GM13977 (cell line): ENCODE results near the gene M1AP.

Source experiments
- DNase-seq: peaks from one replicate; pipeline ENCODE4 v3.0.0; 2012; ENCODE audit warnings: low spot score
- CTCF ChIP-seq: IDR thresholded peaks from 2 replicates; pipeline ENCODE4 v1.5.1; 2012; ENCODE audit warnings: mild to moderate bottlenecking, control low read depth; ENCODE audit not compliant: insufficient read depth; ENCODE audit errors: extremely low read depth, missing control alignments
- in situ Hi-C: fragments of 300-500 bp; cut with MboI; formaldehyde crosslinking; loops from one replicate; pipeline ENCODE4 v1.12.0; 2022; ENCODE audit warnings: low sequenced_read_pairs, low pct_unique_long_range_greater_than_20kb, mixed read lengths, inconsistent platforms; ENCODE audit not compliant: unreplicated experiment

Gene M1AP

GRCh38 chr2:74603282-74604000 is 44.7 kb downstream of the M1AP start:
- no peak for TF ChIP-seq CTCF
- no peak for DNase-seq
- in situ Hi-C loops: no loop called here

- no peak for DNase-seq
- in situ Hi-C loops: no loop called here
- no peak for TF ChIP-seq CTCF
These were observed 45.4 kb downstream of the M1AP start for GRCh38 chr2:74602586-74603281.

DNA sequence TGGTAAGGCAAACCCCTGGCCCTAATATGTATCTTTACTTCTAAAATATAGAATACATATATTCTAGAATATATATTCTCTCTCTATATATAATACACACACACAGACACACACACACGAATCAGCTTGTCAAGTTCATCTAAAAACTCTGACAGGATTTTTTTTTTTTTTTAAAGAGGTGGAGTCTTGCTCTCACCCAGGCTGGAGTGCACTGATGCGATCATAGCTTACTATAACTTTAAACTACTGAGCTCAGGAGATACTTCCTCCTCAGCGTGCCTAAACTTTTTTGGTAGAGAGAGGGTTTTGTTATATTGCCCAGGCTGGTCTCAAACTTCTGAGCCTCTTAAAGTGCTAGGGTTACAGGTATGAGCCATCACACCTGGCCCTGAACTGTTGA is 48.5 kb downstream of the M1AP start:
- DNase-seq: no peak
- TF ChIP-seq CTCF: no peak
- in situ Hi-C loops: loop anchor here (25.0 kb wide), 1 partner anchor 112 kb away; the partner anchor contains the start of genes CCDC142, LBX2 and TTC31

GRCh38 chr2:74597410-74597809 is 50.7 kb downstream of the M1AP start:
- no peak for TF ChIP-seq CTCF
- no peak for DNase-seq
- in situ Hi-C loops: loop anchor here (25.0 kb wide), 1 partner anchor 110 kb away; the partner anchor contains the start of genes CCDC142, LBX2 and TTC31

DNA sequence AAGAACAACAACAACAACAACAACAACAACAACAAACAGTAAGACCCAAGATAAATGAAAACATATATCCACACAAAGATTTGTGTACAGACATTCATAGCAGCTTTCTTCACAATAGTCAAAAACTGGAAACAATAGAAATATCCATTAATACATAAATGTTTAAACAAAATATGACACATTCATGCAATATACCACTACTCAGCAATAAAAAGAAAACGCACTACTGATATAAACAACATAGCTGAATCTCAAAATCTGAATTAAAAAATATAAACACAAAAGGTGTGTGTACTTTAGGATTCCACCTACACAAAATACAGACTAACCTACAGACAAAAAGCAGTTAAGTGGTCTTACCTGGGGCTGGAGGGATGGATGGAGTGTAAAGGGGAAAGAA is 51.5 kb downstream of the M1AP start:
- no peak for DNase-seq
- in situ Hi-C loops: loop anchor here (25.0 kb wide), 1 partner anchor 109 kb away; the partner anchor contains the start of genes CCDC142, LBX2 and TTC31
- TF ChIP-seq CTCF: no peak

DNA sequence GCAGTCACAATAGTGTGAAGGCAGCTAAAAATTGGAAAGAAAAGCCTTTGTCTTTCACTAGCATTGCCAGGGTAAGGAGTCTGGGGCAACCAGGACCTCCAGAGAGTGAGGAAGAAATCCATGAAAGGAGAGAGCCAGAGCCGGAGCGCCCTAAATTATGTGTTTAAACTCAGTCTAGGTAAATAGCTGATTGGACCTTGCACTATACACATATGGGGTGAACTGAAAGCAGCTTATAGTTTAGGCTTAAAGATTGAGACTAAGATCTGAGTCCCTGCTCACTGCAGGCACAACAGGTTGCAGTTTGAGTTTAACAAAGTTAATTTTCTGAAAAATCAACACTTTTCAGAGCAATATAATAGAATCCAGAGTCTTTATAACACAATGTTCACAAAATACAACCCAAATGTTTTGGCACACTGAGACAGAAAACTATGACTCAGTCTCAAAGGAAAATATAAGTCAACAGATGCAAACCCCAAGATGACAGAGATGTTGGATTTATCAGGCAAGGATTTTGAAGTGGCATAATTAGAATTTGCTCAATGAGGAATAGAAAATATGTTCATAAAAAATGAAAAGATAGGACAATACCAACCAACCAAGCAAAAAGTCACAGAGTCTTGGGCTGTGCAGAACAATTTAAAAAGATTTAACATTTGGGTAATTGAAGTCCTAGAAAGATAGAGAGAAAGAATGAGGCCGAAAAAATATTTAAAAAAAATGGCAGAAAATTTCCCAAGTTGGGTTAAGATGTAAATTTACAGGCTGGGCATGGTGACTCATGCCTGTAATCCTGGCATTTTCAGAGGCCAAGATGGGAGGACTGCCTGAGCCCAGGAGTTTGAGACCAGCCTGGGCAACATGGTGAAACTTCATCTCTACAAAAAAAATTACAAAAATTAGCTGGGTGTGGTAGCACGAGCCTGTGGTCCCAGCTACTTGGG is 54.0 kb downstream of the M1AP start:
- TF ChIP-seq CTCF: no peak
- no peak for DNase-seq
- in situ Hi-C loops: loop anchor here (25.0 kb wide), 1 partner anchor 107 kb away; the partner anchor contains the start of genes CCDC142, LBX2 and TTC31
